GM12801 (cell line): ENCODE data around the gene FSTL5.

Experiments
- CTCF ChIP-seq: IDR thresholded peaks from one replicate; pipeline ENCODE4 v1.5.1; 2011; ENCODE audit warnings: control low read depth; ENCODE audit not compliant: insufficient read length; ENCODE audit errors: extremely low read depth

FSTL5 gene

GRCh38 chr4:161931089-161931488 is 232.7 kb downstream of the FSTL5 start:
- no peak for TF ChIP-seq CTCF

- TF ChIP-seq CTCF: no peak
Observed at GRCh38 chr4:161929956-161930355, 233.8 kb downstream of the FSTL5 start.

GRCh38 chr4:161926033-161926828 is 237.6 kb downstream of the FSTL5 start:
- TF ChIP-seq CTCF: no peak

- TF ChIP-seq CTCF: no peak
Observed at GRCh38 chr4:161920304-161921052, 243.3 kb downstream of the FSTL5 start.

GRCh38 chr4:161919442-161920220 is 244.2 kb downstream of the FSTL5 start:
- TF ChIP-seq CTCF: no peak

GRCh38 chr4:161916035-161916434 is 247.8 kb downstream of the FSTL5 start:
- TF ChIP-seq CTCF: no peak

- TF ChIP-seq CTCF: no peak
Observed at GRCh38 chr4:161907590-161907955, 256.2 kb downstream of the FSTL5 start.
